Measurements from ENCODE around the gene CCDC97. TPM values are rescaled to one million over a fixed set of nuclear protein-coding genes. Genes with fewer than 3 reads are reported as not detected.

CCDC97 gene
- total RNA-seq, 1 experiment from 2014 or later = 31.4 TPM

- Mint-ChIP-seq H3K27ac (peak overlapping the region; percentile 64), H3K4me1 (peaks cover 54% of the 10 kb centered on the region), H3K36me3 (no peaks in the 10 kb centered on the region; the same call in 1 of the 2 replicates), H3K4me3 (peak overlapping the region; percentile 64), H3K9me3 (no peaks in the 10 kb centered on the region), H3K27me3 (ENCODE audit: low read depth) (peaks cover under 1% of the 10 kb centered on the region)
- DNase-seq (ENCODE audit: low spot score) (no peak), ATAC-seq (no peak)
- ChIA-PET POLR2A (interaction anchor here (0.8 kb wide), 1 partner anchor 46 kb away, joined by 3 read pairs; no protein-coding TSS in a partner anchor), CTCF (interaction anchor here (0.6 to 4.8 kb wide), 4 partner anchors 15 to 232 kb away, joined by 3 to 44 read pairs (median 5); partner anchors contain the start of gene TGFB1)
- TF ChIP-seq HMGXB4 (CRISPR knock-in tag; IDR thresholded peaks at IDR 0.05) (no peak), ATF2 (CRISPR knock-in tag; IDR thresholded peaks at IDR 0.05; ENCODE audit: borderline replicate concordance, low read depth) (no peak), NFATC4 (CRISPR knock-in tag; IDR thresholded peaks at IDR 0.05) (0 out of 2 replicates have a peak, but pooled peaks have one; percentile 32), SP1 (CRISPR knock-in tag; conservative IDR thresholded peaks at IDR 0.05) (0 out of 2 replicates have a peak, but pooled peaks have one; percentile 8), AR (CRISPR knock-in tag; IDR thresholded peaks at IDR 0.05) (no peak), FOXP1 (CRISPR knock-in tag; IDR thresholded peaks at IDR 0.05; ENCODE audit: borderline replicate concordance) (peak; percentile 68; the same call in 1 of the 2 replicates), AFF4 (CRISPR knock-in tag; IDR thresholded peaks at IDR 0.05; ENCODE audit: borderline replicate concordance) (no peak), FOXP4 (CRISPR knock-in tag; IDR thresholded peaks at IDR 0.05) (peak; percentile 53; the same call in 1 of the 2 replicates), SMAD4 (CRISPR knock-in tag; IDR thresholded peaks at IDR 0.05) (no peak), USF1 (CRISPR knock-in tag; IDR thresholded peaks at IDR 0.05) (no peak), MLX (CRISPR knock-in tag; IDR thresholded peaks at IDR 0.05) (no peak), GRHL2 (CRISPR knock-in tag; IDR thresholded peaks at IDR 0.05; ENCODE audit: insufficient replicate concordance, severe bottlenecking) (no peak), FOXK1 (CRISPR knock-in tag; IDR thresholded peaks at IDR 0.05) (peak; percentile 72; the same call in 1 of the 2 replicates), GABPB1 (CRISPR knock-in tag; IDR thresholded peaks at IDR 0.05) (0 out of 2 replicates have a peak, but pooled peaks have one; percentile 19), ETV6 (CRISPR knock-in tag; IDR thresholded peaks at IDR 0.05) (peak; percentile 45; the same call in 1 of the 2 replicates), MXD4 (CRISPR knock-in tag; IDR thresholded peaks at IDR 0.05; ENCODE audit: borderline replicate concordance) (no peak), ZNF281 (CRISPR knock-in tag; IDR thresholded peaks at IDR 0.05) (no peak), RELA (CRISPR knock-in tag; IDR thresholded peaks at IDR 0.05; ENCODE audit: borderline replicate concordance) (no peak), CBFB (CRISPR knock-in tag; IDR thresholded peaks at IDR 0.05; ENCODE audit: low read depth) (no peak)
These were observed 16.2 kb downstream of the CCDC97 start for GRCh38 chr19:41325947-41326706.
